HG03520 (cell line): ENCODE data around the gene FERMT3.

Source experiments
- ATAC-seq: cut with Tn5 transposase; IDR thresholded peaks from one replicate; pipeline ENCODE4 v1.9.1; 2021; ENCODE audit warnings: mild to moderate bottlenecking, moderate library complexity; ENCODE audit not compliant: unreplicated experiment

Gene FERMT3

GRCh38 chr11:64219354-64219684 is 12.8 kb downstream of the FERMT3 start:
- no peak for ATAC-seq

DNA sequence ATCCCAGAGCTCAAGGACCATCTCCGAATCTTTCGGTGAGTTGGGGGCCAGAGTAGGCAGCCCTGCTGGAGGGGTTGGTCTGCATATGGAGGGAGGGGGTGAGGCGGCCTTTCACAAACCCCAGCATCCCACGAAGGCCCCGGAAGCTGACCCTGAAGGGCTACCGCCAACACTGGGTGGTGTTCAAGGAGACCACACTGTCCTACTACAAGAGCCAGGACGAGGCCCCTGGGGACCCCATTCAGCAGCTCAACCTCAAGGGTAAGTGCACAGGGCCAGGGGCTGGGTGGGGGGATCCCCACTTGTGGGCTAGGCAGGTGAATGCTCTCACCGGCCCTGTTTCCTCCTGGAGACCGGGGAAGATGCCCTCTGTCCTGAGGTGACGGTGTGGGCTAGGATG is 13.2 kb downstream of the FERMT3 start:
- no peak for ATAC-seq

DNA sequence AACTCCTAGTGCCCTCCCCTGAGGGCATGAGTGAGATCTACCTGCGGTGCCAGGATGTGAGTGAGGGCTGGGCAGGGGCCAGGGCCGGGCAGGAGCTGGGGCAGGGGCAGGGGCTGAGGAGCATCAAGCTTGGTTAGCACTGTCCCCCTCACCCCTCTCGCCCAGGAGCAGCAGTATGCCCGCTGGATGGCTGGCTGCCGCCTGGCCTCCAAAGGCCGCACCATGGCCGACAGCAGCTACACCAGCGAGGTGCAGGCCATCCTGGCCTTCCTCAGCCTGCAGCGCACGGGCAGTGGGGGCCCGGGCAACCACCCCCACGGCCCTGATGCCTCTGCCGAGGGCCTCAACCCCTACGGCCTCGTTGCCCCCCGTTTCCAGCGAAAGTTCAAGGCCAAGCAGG is 13.8 kb downstream of the FERMT3 start:
- no peak for ATAC-seq

DNA sequence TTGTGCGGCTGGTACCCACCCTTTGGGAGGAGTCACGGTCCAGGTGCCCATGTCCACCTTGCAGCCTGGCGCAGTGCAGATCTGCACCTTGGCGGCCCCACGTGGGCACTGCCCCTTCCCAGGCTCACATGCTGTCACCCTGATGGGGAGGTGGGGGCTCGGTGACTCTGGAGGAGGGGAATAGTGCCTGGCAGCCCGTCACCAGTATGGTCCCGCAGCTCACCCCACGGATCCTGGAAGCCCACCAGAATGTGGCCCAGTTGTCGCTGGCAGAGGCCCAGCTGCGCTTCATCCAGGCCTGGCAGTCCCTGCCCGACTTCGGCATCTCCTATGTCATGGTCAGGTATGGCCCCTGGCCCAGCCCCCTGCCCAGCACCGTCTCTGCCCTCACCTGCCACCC is 14.3 kb downstream of the FERMT3 start:
- no peak for ATAC-seq

GRCh38 chr11:64222651-64223000 is 16.1 kb downstream of the FERMT3 start:
- ATAC-seq, result no peak

- no peak for ATAC-seq
Measured at GRCh38 chr11:64223001-64223651, 16.6 kb downstream of the FERMT3 start.

DNA sequence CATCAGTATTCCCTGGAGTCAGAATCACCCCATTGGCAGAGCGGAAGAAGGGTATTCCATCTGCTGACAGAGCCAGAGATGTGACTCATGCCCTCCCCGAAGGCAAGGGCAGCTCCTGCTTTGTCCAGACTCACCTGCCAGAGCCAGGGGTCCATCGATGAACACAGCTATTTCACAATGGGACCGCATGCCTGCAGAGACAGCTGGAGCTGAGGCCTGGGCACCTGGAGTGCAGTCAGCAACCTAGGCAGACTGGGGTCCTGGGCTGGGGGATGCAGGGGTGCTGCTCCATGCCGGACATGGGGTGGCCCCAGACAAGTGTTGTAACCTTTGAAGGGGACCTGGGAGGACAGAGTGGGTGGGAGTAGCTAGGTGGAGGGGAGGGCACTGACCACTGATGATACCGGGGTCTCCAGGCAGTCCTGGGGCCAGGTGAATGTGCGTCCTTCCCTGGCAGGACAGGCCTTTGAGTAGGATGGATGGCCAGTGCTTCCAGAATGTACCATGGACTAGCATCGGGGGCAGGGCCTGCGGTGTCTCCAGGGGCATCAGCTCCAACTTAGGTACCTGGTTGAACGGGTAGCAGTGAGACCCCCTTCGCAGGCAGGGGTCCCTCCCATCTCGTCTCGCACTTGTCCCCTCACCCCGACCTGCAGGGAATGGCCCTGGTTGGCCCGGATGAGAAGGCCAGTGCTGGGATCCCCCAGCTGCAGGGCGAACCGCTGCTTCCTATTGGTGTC is 17.8 kb downstream of the FERMT3 start:
- ATAC-seq, result no peak

DNA sequence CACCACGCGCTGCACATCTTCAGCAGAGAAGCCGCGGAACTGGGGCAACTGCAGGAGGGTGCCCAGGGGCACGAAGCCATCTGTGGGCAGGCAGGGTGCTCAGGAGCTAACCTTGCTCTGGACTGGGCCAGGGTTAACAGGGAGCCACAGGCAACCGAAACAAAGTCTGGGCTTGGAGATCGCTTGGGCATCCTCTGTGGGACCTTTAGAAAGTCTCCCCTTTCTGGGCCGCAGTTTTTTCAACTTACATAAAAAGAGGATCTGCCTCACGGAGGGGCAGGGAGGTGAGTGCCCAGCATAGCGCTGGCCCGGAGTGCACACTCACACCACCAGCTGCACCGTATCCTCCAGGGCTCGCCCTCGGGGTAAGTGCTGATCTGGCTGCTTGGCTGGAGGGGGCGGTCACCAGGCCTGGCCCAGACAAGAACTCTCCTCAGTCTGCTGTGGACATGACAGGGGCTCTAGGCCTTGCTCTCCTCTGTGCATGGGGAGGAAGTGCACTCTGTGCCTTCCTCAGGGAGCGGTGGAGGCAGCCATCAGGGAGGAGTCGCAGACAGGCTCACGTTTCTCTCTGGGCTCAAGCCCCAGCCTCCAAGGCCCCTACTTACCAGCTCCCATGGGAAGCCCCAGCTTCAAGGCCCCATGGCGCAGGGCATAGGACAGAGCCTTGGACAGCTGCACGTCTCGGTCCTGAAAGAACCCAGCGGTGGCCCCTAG is 18.5 kb downstream of the FERMT3 start:
- no peak for ATAC-seq

DNA sequence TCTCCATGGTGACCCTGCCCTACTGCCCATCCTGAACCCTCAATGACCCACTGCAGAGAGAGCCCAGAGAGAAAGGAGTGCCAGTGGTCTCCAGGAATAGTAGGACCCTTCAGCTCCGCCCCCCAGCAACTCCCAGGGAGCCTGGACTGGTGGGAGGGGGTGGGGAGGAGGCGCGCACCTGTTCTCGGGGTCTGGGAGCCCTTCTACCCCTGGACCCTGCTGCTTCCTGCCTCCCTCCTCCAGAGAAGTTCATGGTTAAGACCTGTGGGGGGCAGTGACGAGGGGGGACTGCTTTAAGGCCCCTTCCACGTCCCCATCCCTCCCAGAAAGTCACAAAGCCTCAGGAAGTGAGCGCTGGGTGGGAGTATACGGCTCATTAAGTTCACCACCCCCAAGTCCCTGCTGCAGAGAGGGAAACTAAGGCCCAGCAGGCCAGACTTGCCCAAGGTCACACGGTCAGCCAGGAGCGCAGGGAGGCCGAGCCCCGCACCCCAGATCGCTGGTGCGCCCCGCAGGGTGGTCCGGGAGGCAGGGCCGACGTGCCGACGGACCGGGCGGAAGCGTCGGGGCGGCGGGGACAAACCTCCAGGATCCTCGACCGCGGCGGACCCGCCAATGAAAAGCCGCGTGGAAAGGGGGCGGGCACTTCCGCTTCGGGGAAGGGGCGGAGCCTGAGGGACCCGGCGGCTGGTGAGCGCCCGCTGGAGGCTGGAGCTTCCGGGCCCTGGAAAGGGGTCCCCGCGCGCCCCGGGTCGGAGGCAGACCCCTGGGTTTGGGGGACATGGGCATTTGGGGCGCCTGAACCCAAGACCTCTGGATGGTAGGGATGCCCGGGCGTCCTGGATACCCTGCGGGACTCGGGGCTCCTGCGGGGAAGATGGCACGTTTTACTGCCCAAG is 19.3 kb downstream of the FERMT3 start, which contains the start of the genes NUDT22 and TRPT1:
Gene NUDT22 (plus strand): TSS at position 667 of the 899 bp plus-strand sequence. CDS start 379 bp downstream, outside the sequence.
Gene TRPT1 (minus strand): TSS at position 579 of the 899 bp plus-strand sequence. CDS start 326 bp downstream, at position 253.
- peak; percentile 40 for ATAC-seq

DNA sequence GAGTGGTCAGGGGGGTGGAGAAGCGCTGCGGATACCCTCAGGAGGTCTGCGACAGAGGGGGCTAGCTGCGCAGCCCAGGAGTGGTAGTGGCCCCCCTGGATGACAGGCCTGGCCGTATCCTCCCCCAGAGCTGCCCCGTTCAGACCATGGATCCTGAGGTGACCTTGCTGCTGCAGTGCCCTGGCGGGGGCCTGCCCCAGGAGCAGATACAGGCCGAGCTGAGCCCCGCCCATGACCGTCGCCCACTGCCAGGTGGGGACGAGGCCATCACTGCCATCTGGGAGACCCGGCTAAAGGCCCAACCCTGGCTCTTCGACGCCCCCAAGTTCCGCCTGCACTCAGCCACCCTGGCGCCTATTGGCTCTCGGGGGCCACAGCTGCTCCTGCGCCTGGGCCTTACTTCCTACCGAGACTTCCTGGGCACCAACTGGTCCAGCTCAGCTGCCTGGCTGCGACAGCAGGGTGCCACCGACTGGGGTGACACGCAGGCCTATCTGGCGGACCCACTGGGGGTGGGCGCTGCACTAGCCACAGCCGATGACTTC is 20.1 kb downstream of the FERMT3 start:
- ATAC-seq, result no peak

- no peak for ATAC-seq
Measured at GRCh38 chr11:64227405-64227956, 21.0 kb downstream of the FERMT3 start.

GRCh38 chr11:64229090-64229743 is 22.7 kb downstream of the FERMT3 start:
- no peak for ATAC-seq

GRCh38 chr11:64229744-64230170 is 23.2 kb downstream of the FERMT3 start:
- ATAC-seq, result no peak

DNA sequence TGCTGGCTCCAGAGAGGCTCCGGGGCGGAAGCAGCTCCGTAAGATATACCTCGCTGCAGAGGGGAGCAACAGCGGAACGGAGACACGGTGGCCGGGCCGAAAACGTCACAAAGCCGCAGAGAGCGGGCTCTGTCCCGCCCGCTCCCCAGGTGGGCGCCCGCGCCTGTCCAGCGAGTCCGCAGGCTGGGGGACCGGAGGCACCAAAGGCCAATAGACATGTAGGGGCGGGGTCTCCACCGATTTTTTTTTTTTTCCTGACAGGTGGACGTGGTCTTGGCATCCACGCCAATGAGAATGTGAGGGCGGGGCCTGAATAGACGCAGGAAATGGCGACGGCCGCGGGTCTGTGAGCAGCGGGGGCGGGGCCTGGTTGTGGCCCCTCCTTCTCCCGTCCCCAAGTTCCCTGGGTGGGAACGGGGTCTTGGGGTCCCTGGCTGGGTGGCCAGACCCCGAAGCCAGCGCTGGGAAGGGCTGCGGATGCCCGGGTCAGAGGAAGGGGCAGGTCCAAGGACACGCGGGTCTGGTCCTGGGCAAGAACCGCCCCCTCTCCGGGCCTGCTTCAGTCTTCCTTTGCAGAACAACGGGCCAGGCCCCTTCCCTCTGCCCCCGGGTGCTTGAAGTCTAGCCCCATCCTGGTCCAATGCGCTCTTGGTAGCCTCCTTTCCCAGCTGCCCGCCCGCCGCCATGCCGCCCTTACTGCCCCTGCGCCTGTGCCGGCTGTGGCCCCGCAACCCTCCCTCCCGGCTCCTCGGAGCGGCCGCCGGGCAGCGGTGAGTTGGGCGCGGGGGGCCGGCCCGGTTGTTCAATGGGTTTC is 23.9 kb downstream of the FERMT3 start, which contains the start of gene DNAJC4:
Gene DNAJC4 (plus strand): TSS at position 378 of the 814 bp plus-strand sequence. CDS start 307 bp downstream, at position 685.
- ATAC-seq, result peak; percentile 37

- no peak for ATAC-seq
Measured at GRCh38 chr11:64230985-64231365, 24.5 kb downstream of the FERMT3 start.

GRCh38 chr11:64231546-64231945 is 25.0 kb downstream of the FERMT3 start:
- ATAC-seq, result no peak

GRCh38 chr11:64232182-64232966 is 25.9 kb downstream of the FERMT3 start:
- no peak for ATAC-seq

- ATAC-seq, result no peak
Measured at GRCh38 chr11:64232967-64233315, 26.4 kb downstream of the FERMT3 start.
